Measurements from ENCODE around the gene MYLK.

GRCh38 chr3:123813876-123814275 lies 70.3 kb downstream of the MYLK start:
- TF ChIP-seq CTCF (IDR thresholded peaks at IDR 0.05; ENCODE audit: low read length): no peak
- no peak for TF ChIP-seq EZH2 (IDR thresholded peaks at IDR 0.05; ENCODE audit: borderline replicate concordance, low read length)

Measured in OCI-LY1 (cell line).